Mesenchymal stem cell (in vitro differentiated cells and primary cell): ENCODE measurements around the gene ZNF599.
A peak's percentile ranks its signal among the peaks of the same experiment; 100 is the strongest.

Source experiments
- DNase-seq: peaks from one replicate; pipeline ENCODE4 v3.0.0-alpha.2; 2013
- H2AFZ ChIP-seq: one replicate; pipeline ENCODE4 v1.6.1; 2013; ENCODE audit warnings: low read depth, mild to moderate bottlenecking, control low read depth, inconsistent platforms, low read length, moderate library complexity
- H2AK5ac ChIP-seq: 2 replicates; pipeline ENCODE4 v1.6.1; 2013; ENCODE audit warnings: low read length, moderate library complexity, mild to moderate bottlenecking, inconsistent platforms; ENCODE audit not compliant: severe bottlenecking
- H2BK120ac ChIP-seq: one replicate; pipeline ENCODE4 v1.6.1; 2013; ENCODE audit warnings: low read depth, mild to moderate bottlenecking, inconsistent platforms, low read length, moderate library complexity
- H2BK12ac ChIP-seq, 2 experiments: one replicate each; pipeline ENCODE4 v1.6.1; 2013; ENCODE audit warnings: inconsistent platforms in 2 of 2, low read length in 2 of 2, mild to moderate bottlenecking in 2 of 2, moderate library complexity in 2 of 2, control low read depth in 1 of 2
- H2BK15ac ChIP-seq: one replicate; pipeline ENCODE4 v1.6.1; 2013; ENCODE audit warnings: mild to moderate bottlenecking, low read depth, inconsistent platforms; ENCODE audit not compliant: poor library complexity, severe bottlenecking
- H2BK5ac ChIP-seq: 2 replicates; pipeline ENCODE4 v1.6.1; 2013; ENCODE audit warnings: low read depth, mild to moderate bottlenecking, low read length, control low read depth, inconsistent platforms; ENCODE audit not compliant: poor library complexity, severe bottlenecking
- H3K14ac ChIP-seq, 2 experiments: one replicate each; pipeline ENCODE4 v1.6.1; 2013; ENCODE audit warnings: inconsistent platforms in 2 of 2, low read length in 2 of 2, control low read depth in 1 of 2, mild to moderate bottlenecking in 1 of 2, moderate library complexity in 1 of 2
- H3K18ac ChIP-seq, 2 experiments: one replicate each; pipeline ENCODE4 v1.6.1; 2013; ENCODE audit warnings: inconsistent platforms in 2 of 2, low read length in 2 of 2, control low read depth in 1 of 2, low read depth in 1 of 2, mild to moderate bottlenecking in 1 of 2
- H3K23ac ChIP-seq, 2 experiments: one replicate each; pipeline ENCODE4 v1.6.1; 2013; ENCODE audit warnings: inconsistent platforms in 2 of 2, low read length in 2 of 2, mild to moderate bottlenecking in 2 of 2, moderate library complexity in 2 of 2, control low read depth in 1 of 2
- H3K27ac ChIP-seq: 2 replicates; pipeline ENCODE4 v1.5.1; 2013; ENCODE audit warnings: mild to moderate bottlenecking, moderate library complexity, low read length, control low read depth, inconsistent platforms; ENCODE audit not compliant: poor library complexity, severe bottlenecking
- H3K27me3 ChIP-seq, 2 experiments: 2 replicates each; pipeline versions ENCODE4 v1.6.1 to v1.7.0; 2013; ENCODE audit warnings: low read length in 2 of 2, mild to moderate bottlenecking in 2 of 2, moderate library complexity in 2 of 2, control low read depth in 1 of 2, inconsistent platforms in 1 of 2; ENCODE audit not compliant: control insufficient read depth in 1 of 2, insufficient read depth in 1 of 2
- H3K36me3 ChIP-seq, 2 experiments: 2 replicates each; pipeline versions ENCODE4 v1.6.1 to v1.7.0; 2013; ENCODE audit warnings: low read length in 2 of 2, control low read depth in 1 of 2, inconsistent platforms in 1 of 2, low read depth in 1 of 2, mild to moderate bottlenecking in 1 of 2; ENCODE audit not compliant: insufficient read depth in 2 of 2, control insufficient read depth in 1 of 2
- H3K4ac ChIP-seq, 2 experiments: one replicate each; pipeline ENCODE4 v1.6.1; 2013; ENCODE audit warnings: inconsistent platforms in 2 of 2, low read length in 2 of 2, mild to moderate bottlenecking in 2 of 2, moderate library complexity in 2 of 2, control low read depth in 1 of 2, low read depth in 1 of 2
- H3K4me1 ChIP-seq: 2 replicates; pipeline ENCODE4 v1.6.1; 2013; ENCODE audit warnings: low read depth, low read length, control low read depth; ENCODE audit not compliant: control insufficient read depth, insufficient read depth
- H3K4me2 ChIP-seq: 2 replicates; pipeline ENCODE4 v1.6.1; 2013; ENCODE audit warnings: low read length, mild to moderate bottlenecking, inconsistent platforms; ENCODE audit not compliant: poor library complexity, severe bottlenecking
- H3K4me3 ChIP-seq, 2 experiments: 2 replicates each; pipeline versions ENCODE4 v1.5.1 to v1.7.0; 2013; ENCODE audit warnings: low read length in 2 of 2, mild to moderate bottlenecking in 2 of 2, control low read depth in 1 of 2, low read depth in 1 of 2; ENCODE audit not compliant: insufficient read depth in 1 of 2
- H3K79me1 ChIP-seq: replicated peaks from 2 replicates; pipeline ENCODE4 v1.6.1; 2013; ENCODE audit warnings: mild to moderate bottlenecking, control low read depth, low read length, inconsistent platforms; ENCODE audit not compliant: poor library complexity, severe bottlenecking
- H3K9ac ChIP-seq: 2 replicates; pipeline ENCODE4 v1.7.0; 2013; ENCODE audit warnings: mild to moderate bottlenecking, low read length, moderate library complexity
- H3K9me3 ChIP-seq: 2 replicates; pipeline ENCODE4 v1.7.0; 2013; ENCODE audit warnings: mild to moderate bottlenecking, low read length; ENCODE audit not compliant: control insufficient read depth
- H4K8ac ChIP-seq: one replicate; pipeline ENCODE4 v1.6.1; 2013; ENCODE audit warnings: inconsistent platforms, mild to moderate bottlenecking, low read length, moderate library complexity
- H4K91ac ChIP-seq: one replicate; pipeline ENCODE4 v1.6.1; 2013; ENCODE audit warnings: mild to moderate bottlenecking, low read length, inconsistent platforms
- WGBS: methylation state at CpG from one replicate; pipeline ENCODE4 v1.1.7; 2013; ENCODE audit warnings: mixed read lengths; 5-methylcytosine and 5-hydroxymethylcytosine counted together

The ZNF599 gene

DNA sequence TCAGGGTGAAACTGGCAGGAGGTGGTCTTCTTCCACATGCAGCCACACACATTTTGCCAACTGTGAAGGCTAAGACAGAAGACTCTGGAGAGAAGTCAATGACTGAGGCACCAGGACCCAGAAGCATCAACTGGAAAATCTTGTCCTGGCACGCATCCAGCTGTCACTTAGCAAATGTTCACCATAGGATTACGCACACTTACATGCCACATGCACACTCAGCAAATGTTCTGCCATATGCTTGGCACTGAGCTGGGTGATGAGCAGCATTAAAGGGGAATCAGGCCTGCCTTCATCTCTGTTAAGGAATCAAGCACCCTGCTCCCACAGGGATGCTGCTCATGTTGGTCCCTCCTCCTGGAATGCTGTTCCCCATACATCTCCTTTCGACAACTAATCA lies 5.1 kb downstream of the ZNF599 start:
- H3K27ac ChIP-seq, result no peak overlapping the region
- peaks cover 26% of the 10 kb centered on the region for H3K79me1 ChIP-seq
- no peak overlapping the region for H4K91ac ChIP-seq
- no peak overlapping the region for H3K4ac ChIP-seq
- no peak overlapping the region for H2BK15ac ChIP-seq
- H3K4me2 ChIP-seq, result no peak overlapping the region
- no peak for DNase-seq
- no peak overlapping the region for H3K23ac ChIP-seq
- H3K18ac ChIP-seq, result no peak overlapping the region
- no peaks in the 10 kb centered on the region for H3K27me3 ChIP-seq
- peaks cover 6% of the 10 kb centered on the region for H3K4me1 ChIP-seq
- peak overlapping the region in 1 of 2 experiments; percentile 36 for H3K4me3 ChIP-seq
- H2BK120ac ChIP-seq, result no peak overlapping the region
- WGBS, result 74% methylated on average over 3 of the region's 3 CpGs
- H2BK5ac ChIP-seq, result no peak overlapping the region
- peaks cover 77% of the 10 kb centered on the region for H3K9me3 ChIP-seq
- no peak overlapping the region for H4K8ac ChIP-seq
- H2BK12ac ChIP-seq, result no peak overlapping the region
- no peak overlapping the region for H3K14ac ChIP-seq
- H2AK5ac ChIP-seq, result no peak overlapping the region
- peaks cover 62 to 79% of the 10 kb centered on the region in 2 experiments for H3K36me3 ChIP-seq
- no peak overlapping the region for H3K9ac ChIP-seq
- H2AFZ ChIP-seq, result no peak overlapping the region

- Histone ChIP-seq H3K9me3 (peaks cover 93% of the 10 kb centered on the region), H3K4me1 (no peaks in the 10 kb centered on the region), H4K8ac (no peak overlapping the region), H2BK5ac (no peak overlapping the region), H3K27ac (no peak overlapping the region), H3K18ac (no peak overlapping the region), H2AK5ac (no peak overlapping the region), H3K79me1 (peaks cover 14% of the 10 kb centered on the region), H3K36me3 (peaks cover 61 to 92% of the 10 kb centered on the region in 2 experiments), H3K9ac (no peak overlapping the region), H2BK12ac (no peak overlapping the region), H3K4me2 (no peak overlapping the region), H2AFZ (no peak overlapping the region), H3K23ac (no peak overlapping the region), H3K4ac (no peak overlapping the region), H2BK15ac (no peak overlapping the region), H2BK120ac (no peak overlapping the region), H4K91ac (no peak overlapping the region), H3K4me3 (peak overlapping the region in 1 of 2 experiments; percentile 50), H3K27me3 (no peaks in the 10 kb centered on the region), H3K14ac (no peak overlapping the region)
- DNase-seq, result no peak
- WGBS, result 94% methylated on average over 2 of the region's 2 CpGs
These were observed 6.6 kb downstream of the ZNF599 start for GRCh38 chr19:34766386-34766785.

- H2BK12ac ChIP-seq, result no peak overlapping the region
- no peaks in the 10 kb centered on the region for H3K4me1 ChIP-seq
- H4K8ac ChIP-seq, result no peak overlapping the region
- no peak overlapping the region for H3K4ac ChIP-seq
- H2AFZ ChIP-seq, result no peak overlapping the region
- no peak overlapping the region for H3K9ac ChIP-seq
- H2BK15ac ChIP-seq, result no peak overlapping the region
- no peak overlapping the region for H3K27ac ChIP-seq
- H3K79me1 ChIP-seq, result no peaks in the 10 kb centered on the region
- H3K9me3 ChIP-seq, result peaks cover 100% of the 10 kb centered on the region
- no peak overlapping the region for H4K91ac ChIP-seq
- no peak overlapping the region for H2BK5ac ChIP-seq
- WGBS, result 94% methylated on average over 6 of the region's 11 CpGs
- peak overlapping the region in 1 of 2 experiments; percentile 55 for H3K4me3 ChIP-seq
- DNase-seq, result peak; percentile 1
- H2AK5ac ChIP-seq, result no peak overlapping the region
- no peak overlapping the region for H3K18ac ChIP-seq
- peaks cover 14 to 58% of the 10 kb centered on the region in 2 experiments for H3K36me3 ChIP-seq
- no peak overlapping the region for H3K4me2 ChIP-seq
- no peak overlapping the region for H3K23ac ChIP-seq
- no peak overlapping the region for H3K14ac ChIP-seq
- H2BK120ac ChIP-seq, result no peak overlapping the region
- no peaks in the 10 kb centered on the region for H3K27me3 ChIP-seq
These were observed 13.6 kb downstream of the ZNF599 start for GRCh38 chr19:34759218-34759917.

GRCh38 chr19:34757441-34757840 lies 15.6 kb downstream of the ZNF599 start:
- no peak overlapping the region for H4K91ac ChIP-seq
- no peak overlapping the region for H3K14ac ChIP-seq
- DNase-seq, result no peak
- no peak overlapping the region for H3K9ac ChIP-seq
- H3K4me3 ChIP-seq, result peak overlapping the region in 1 of 2 experiments; percentile 46
- no peaks in the 10 kb centered on the region for H3K79me1 ChIP-seq
- no peak overlapping the region for H3K18ac ChIP-seq
- WGBS, result 82% methylated on average over 3 of the region's 4 CpGs
- H3K4me2 ChIP-seq, result no peak overlapping the region
- no peak overlapping the region for H2BK120ac ChIP-seq
- H2BK15ac ChIP-seq, result no peak overlapping the region
- no peaks in the 10 kb centered on the region for H3K4me1 ChIP-seq
- no peak overlapping the region for H2AK5ac ChIP-seq
- no peak overlapping the region for H2BK12ac ChIP-seq
- no peak overlapping the region for H2BK5ac ChIP-seq
- no peak overlapping the region for H4K8ac ChIP-seq
- peaks cover 99% of the 10 kb centered on the region for H3K9me3 ChIP-seq
- H3K36me3 ChIP-seq, result peaks cover 6 to 47% of the 10 kb centered on the region in 2 experiments
- no peak overlapping the region for H3K27ac ChIP-seq
- no peaks in the 10 kb centered on the region for H3K27me3 ChIP-seq
- no peak overlapping the region for H2AFZ ChIP-seq
- H3K23ac ChIP-seq, result no peak overlapping the region
- H3K4ac ChIP-seq, result no peak overlapping the region
